HepG2 (cell line): ENCODE measurements around the gene IFRD1. TPM values are rescaled to one million over a fixed set of nuclear protein-coding genes. Genes with fewer than 3 reads are reported as not detected.

Source experiments
- ATAC-seq: fragments of 200-7000 bp; cut with Tn5 transposase; 3 replicates; pipeline ENCODE4 v1.9.1; 2020; ENCODE audit warnings: mild to moderate bottlenecking, moderate library complexity
- BruUV-seq: library from RNA; stranded (reverse); fragments of 400-500 nt; replicated peaks from 2 replicates; lab custom pipeline; 2021; lab: Mats Ljungman, UMichigan
- CTCF ChIA-PET: fragments of 300-600 bp; formaldehyde crosslinking; extraction: SDS; loops from one replicate; lab custom pipeline; 2021; ENCODE audit warnings: low total read pairs, inconsistent platforms, low intra/inter-chr PET ratio; lab: Yijun Ruan, JAX
- POLR2A ChIA-PET: fragments of 350-600 bp; sonication (Branson Sonifier 250); formaldehyde crosslinking; loops from one replicate; lab custom pipeline; 2020; ENCODE audit warnings: antibody characterized with exemption, inconsistent platforms; lab: Yijun Ruan, JAX
- DNase-seq: peaks from one replicate; pipeline ENCODE4 v3.0.0-alpha.2; 2015; ENCODE audit warnings: low spot score
- FAIRE-seq: peaks from 3 replicates; lab custom pipeline; 2011; peaks lifted over from hg19 to GRCh38; lab: Jason Lieb, UNC
- H2AFZ ChIP-seq: one replicate; pipeline ENCODE4 v1.6.1; 2011; ENCODE audit warnings: low read length, inconsistent platforms
- H3K27ac ChIP-seq: fragments of 300-600 bp; 3 replicates; pipeline ENCODE4 v1.8.0; 2011; ENCODE audit warnings: mixed run types, mild to moderate bottlenecking, mixed read lengths, low read length, inconsistent platforms; ENCODE audit not compliant: insufficient read depth; ENCODE audit errors: extremely low read length
- H3K27me3 ChIP-seq, 2 experiments: fragments of 200-600 bp in 1 of 2; 2 replicates in 1 of 2; 3 replicates in 1 of 2; pipeline versions ENCODE4 v1.6.0 to v1.8.0; 2011; ENCODE audit warnings: low read length in 2 of 2, mild to moderate bottlenecking in 2 of 2, moderate library complexity in 2 of 2, inconsistent platforms in 1 of 2; ENCODE audit not compliant: insufficient read depth in 2 of 2, control insufficient read depth in 1 of 2
- H3K36me3 ChIP-seq, 2 experiments: fragments of 200-600 bp in 1 of 2; replicated peaks in 1 of 2; 2 replicates in 1 of 2; 3 replicates in 1 of 2; pipeline versions ENCODE4 v1.5.1 to v1.8.0; 2011; ENCODE audit warnings: low read length in 2 of 2, inconsistent platforms in 1 of 2; ENCODE audit not compliant: insufficient read depth in 2 of 2, control insufficient read depth in 1 of 2
- H3K4me1 ChIP-seq: 2 replicates; pipeline ENCODE4 v1.5.1; 2012; ENCODE audit warnings: low read length, inconsistent platforms; ENCODE audit not compliant: insufficient read depth
- H3K4me2 ChIP-seq: 2 replicates; pipeline ENCODE4 v1.6.0; 2011; ENCODE audit warnings: low read depth, low read length, inconsistent platforms
- H3K4me3 ChIP-seq, 3 experiments: fragments of 200-600 bp in 1 of 3; sonication (generic), shearing (Covaris generic) in 1 of 3; replicated peaks in 1 of 3; 2 replicates each; pipeline ENCODE4 v1.5.1; 2011 to 2016; ENCODE audit warnings: low read length in 3 of 3, inconsistent platforms in 2 of 3, low read depth in 2 of 3, mild to moderate bottlenecking in 2 of 3, control low read depth in 1 of 3, mixed read lengths in 1 of 3; ENCODE audit not compliant: insufficient read depth in 1 of 3
- H3K79me2 ChIP-seq: one replicate; pipeline ENCODE4 v1.6.1; 2011; ENCODE audit warnings: low read length, inconsistent platforms; ENCODE audit not compliant: insufficient read depth
- H3K9ac ChIP-seq: 2 replicates; pipeline ENCODE4 v1.6.0; 2011; ENCODE audit warnings: mild to moderate bottlenecking, low read depth, low read length, inconsistent platforms; ENCODE audit not compliant: insufficient read depth
- H3K9me3 ChIP-seq: 2 replicates; pipeline ENCODE4 v1.5.1; 2012; ENCODE audit warnings: mild to moderate bottlenecking, low read length
- H4K20me1 ChIP-seq: 2 replicates; pipeline ENCODE4 v1.6.0; 2011; ENCODE audit warnings: inconsistent platforms, mild to moderate bottlenecking, low read length, moderate library complexity; ENCODE audit not compliant: insufficient read depth
- ARNT ChIP-seq: fragments of 450-650 bp; IDR thresholded peaks from 2 replicates; pipeline ENCODE4 v1.6.1; 2017
- NFRKB ChIP-seq: fragments of 450-650 bp; IDR thresholded peaks from 2 replicates; pipeline ENCODE4 v1.6.1; 2017
- TAF15 ChIP-seq: fragments of 200-400 bp; formaldehyde crosslinking; IDR thresholded peaks from one replicate; pipeline ENCODE4 v1.6.1; 2018; ENCODE audit warnings: mild to moderate bottlenecking, low read depth, low read length; ENCODE audit not compliant: poor library complexity, severe bottlenecking
- XRCC5 ChIP-seq: fragments of 200-400 bp; formaldehyde crosslinking; optimal IDR thresholded peaks from 2 replicates; pipeline ENCODE3; 2017; ENCODE audit warnings: mild to moderate bottlenecking, low read length
- ZKSCAN1 ChIP-seq: fragments of 150-350 bp; IDR thresholded peaks from 2 replicates; pipeline ENCODE4 v1.6.1; 2014; ENCODE audit warnings: low read length
- ZNF138 ChIP-seq: sonication (generic); formaldehyde crosslinking; IDR thresholded peaks from 2 replicates; pipeline ENCODE4 v1.5.0; 2020; ENCODE audit warnings: mild to moderate bottlenecking, low read depth, missing genetic modification reagents
- ZNF260 ChIP-seq: sonication (generic); formaldehyde crosslinking; IDR thresholded peaks from 2 replicates; pipeline ENCODE4 v1.4.0; 2020; ENCODE audit warnings: missing genetic modification reagents, low read depth, mild to moderate bottlenecking, borderline replicate concordance
- ZNF576 ChIP-seq: sonication (generic); formaldehyde crosslinking; IDR thresholded peaks from 2 replicates; pipeline ENCODE4 v1.4.0; 2020; ENCODE audit warnings: mild to moderate bottlenecking, missing genetic modification reagents
- WGBS: methylation state at CpG from one replicate; pipeline ENCODE4 v1.1.6; 2017; ENCODE audit warnings: low lambda C conversion rate; 5-methylcytosine and 5-hydroxymethylcytosine counted together
- in situ Hi-C: cut with HindIII; loops from 2 replicates; pipeline ENCODE4 v1.10.0; 2017; ENCODE audit warnings: low pct_unique_long_range_greater_than_20kb; ENCODE audit not compliant: extremely low pct_ligation_motif_present
- intact Hi-C: fragments of 100-400 bp; cut with micrococcal nuclease; formaldehyde crosslinking; loops from one replicate; pipeline ENCODE4 v1.10.0; 2022; ENCODE audit not compliant: unreplicated experiment
- polyA plus RNA-seq, 8 experiments: library from polyadenylated mRNA; depleted of rRNA in 3 of 8; stranded (reverse) in 7 of 8; unstranded in 1 of 8; fragments of >200 nt; fragmentation: Illumina TruSeq in 4 of 8; extraction: Trizol in 4 of 8; gene quantifications; 2 replicates each; pipeline versions ENCODE4 v1.2.1 to v1.2.3, GENCODE V29; 2011 to 2016; ENCODE audit warnings: low read depth in 4 of 8, missing spikeins in 1 of 8, mixed read lengths in 1 of 8; ENCODE audit not compliant: insufficient read depth in 1 of 8
- total RNA-seq, 5 experiments: library from RNA; depleted of rRNA; stranded (reverse); fragments of >200 nt; fragmentation: Illumina TruSeq; extraction: Trizol; gene quantifications; 2 replicates each; pipeline ENCODE4 v1.2.3, GENCODE V29; 2016; ENCODE audit warnings: low read depth in 1 of 5
- TF ChIP-seq, protein P1 (sequence below): sonication (generic); formaldehyde crosslinking; IDR thresholded peaks from 2 replicates; pipeline ENCODE4 v1.9.0; 2021; ENCODE audit warnings: missing genetic modification reagents, borderline replicate concordance
- TF ChIP-seq, protein P2 (sequence below): sonication (generic); formaldehyde crosslinking; IDR thresholded peaks from 2 replicates; pipeline ENCODE4 v1.4.0; 2020; ENCODE audit warnings: missing genetic modification reagents

Gene IFRD1
- total and polyA plus RNA-seq, 2 of the 13 experiments (the other 11 are each of a cell fraction or from before 2014, with no cell fraction given), result 50.9 to 55.5 TPM

- intact Hi-C loops, result loop anchor here (5.0 to 10.0 kb wide), 2 partner anchors 80 to 643 kb away; no protein-coding TSS in a partner anchor
- no peak overlapping the region for H3K4me2 ChIP-seq
- no peak for FAIRE-seq
- no peak for TF ChIP-seq ZNF138 (CRISPR knock-in tag)
- TF ChIP-seq, protein P1, sequence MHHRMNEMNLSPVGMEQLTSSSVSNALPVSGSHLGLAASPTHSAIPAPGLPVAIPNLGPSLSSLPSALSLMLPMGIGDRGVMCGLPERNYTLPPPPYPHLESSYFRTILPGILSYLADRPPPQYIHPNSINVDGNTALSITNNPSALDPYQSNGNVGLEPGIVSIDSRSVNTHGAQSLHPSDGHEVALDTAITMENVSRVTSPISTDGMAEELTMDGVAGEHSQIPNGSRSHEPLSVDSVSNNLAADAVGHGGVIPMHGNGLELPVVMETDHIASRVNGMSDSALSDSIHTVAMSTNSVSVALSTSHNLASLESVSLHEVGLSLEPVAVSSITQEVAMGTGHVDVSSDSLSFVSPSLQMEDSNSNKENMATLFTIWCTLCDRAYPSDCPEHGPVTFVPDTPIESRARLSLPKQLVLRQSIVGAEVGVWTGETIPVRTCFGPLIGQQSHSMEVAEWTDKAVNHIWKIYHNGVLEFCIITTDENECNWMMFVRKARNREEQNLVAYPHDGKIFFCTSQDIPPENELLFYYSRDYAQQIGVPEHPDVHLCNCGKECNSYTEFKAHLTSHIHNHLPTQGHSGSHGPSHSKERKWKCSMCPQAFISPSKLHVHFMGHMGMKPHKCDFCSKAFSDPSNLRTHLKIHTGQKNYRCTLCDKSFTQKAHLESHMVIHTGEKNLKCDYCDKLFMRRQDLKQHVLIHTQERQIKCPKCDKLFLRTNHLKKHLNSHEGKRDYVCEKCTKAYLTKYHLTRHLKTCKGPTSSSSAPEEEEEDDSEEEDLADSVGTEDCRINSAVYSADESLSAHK (CRISPR knock-in tag), result no peak
- H3K4me1 ChIP-seq, result peaks cover 7% of the 10 kb centered on the region; the same call in 1 of the 2 replicates
- H3K9me3 ChIP-seq, result no peaks in the 10 kb centered on the region
- peaks cover 0 to 6% of the 10 kb centered on the region in 2 experiments; a peak in 3 of 5 replicates for H3K27me3 ChIP-seq
- 3% methylated on average over 2 of the region's 2 CpGs for WGBS
- no peaks in the 10 kb centered on the region for H3K36me3 ChIP-seq
- no TSS peak for BruUV-seq
- no peaks in the 10 kb centered on the region for H4K20me1 ChIP-seq
- in situ Hi-C loops, result loop anchor here (10.0 kb wide), 1 partner anchor 753 kb away; no protein-coding TSS in a partner anchor
- H3K4me3 ChIP-seq, result no peak overlapping the region
- no peak for ATAC-seq
- ChIA-PET CTCF (no interaction called here), POLR2A (no interaction called here)
- H3K79me2 ChIP-seq, result no peaks in the 10 kb centered on the region
- H2AFZ ChIP-seq, result no peak overlapping the region
- DNase-seq, result no peak
- H3K9ac ChIP-seq, result no peak overlapping the region
- H3K27ac ChIP-seq, result no peak overlapping the region
These were observed 47.2 kb downstream of the IFRD1 start for GRCh38 chr7:112497481-112497880.

DNA sequence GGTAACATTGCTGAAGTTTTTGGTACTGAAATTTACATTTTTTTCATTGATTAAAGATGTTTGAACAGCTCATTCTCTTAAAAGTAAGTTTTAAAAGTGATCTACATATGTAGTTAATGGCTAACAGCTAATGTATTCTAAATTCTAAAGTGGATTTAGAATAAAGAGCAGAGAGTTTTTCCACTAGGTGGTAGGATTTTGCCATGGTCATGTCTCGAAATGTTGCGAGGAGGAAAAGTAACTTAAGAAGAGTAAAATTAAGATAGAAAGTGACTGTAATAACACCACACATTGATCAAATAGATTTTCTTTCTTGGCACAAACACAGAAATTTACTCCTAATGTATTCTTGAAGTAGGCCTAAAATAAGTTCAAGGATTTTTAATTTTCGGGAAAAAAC lies 50.4 kb downstream of the IFRD1 start:
- no peak for DNase-seq
- no peak overlapping the region for H3K27ac ChIP-seq
- in situ Hi-C loops (no loop called here), intact Hi-C loops (no loop called here)
- no peak overlapping the region for H2AFZ ChIP-seq
- H3K9ac ChIP-seq, result no peak overlapping the region
- no peaks in the 10 kb centered on the region for H3K79me2 ChIP-seq
- H3K27me3 ChIP-seq, result peaks cover 1 to 10% of the 10 kb centered on the region in 2 experiments; a peak in 3 of 5 replicates
- BruUV-seq, result no TSS peak
- H3K4me3 ChIP-seq, result no peak overlapping the region
- H3K36me3 ChIP-seq, result no peaks in the 10 kb centered on the region
- ChIA-PET POLR2A (no interaction called here), CTCF (no interaction called here)
- FAIRE-seq, result no peak
- no peaks in the 10 kb centered on the region for H4K20me1 ChIP-seq
- no peak for ATAC-seq
- no peak overlapping the region for H3K4me2 ChIP-seq
- H3K4me1 ChIP-seq, result peaks cover 8% of the 10 kb centered on the region
- 27% methylated on average over 3 of the region's 3 CpGs for WGBS
- H3K9me3 ChIP-seq, result no peaks in the 10 kb centered on the region
- TF ChIP-seq XRCC5, result no peak
- TF ChIP-seq ZNF576 (CRISPR knock-in tag), result no peak
- no peak for TF ChIP-seq ZNF260 (CRISPR knock-in tag)
- TF ChIP-seq ZKSCAN1, result no peak
- TF ChIP-seq, protein P2, sequence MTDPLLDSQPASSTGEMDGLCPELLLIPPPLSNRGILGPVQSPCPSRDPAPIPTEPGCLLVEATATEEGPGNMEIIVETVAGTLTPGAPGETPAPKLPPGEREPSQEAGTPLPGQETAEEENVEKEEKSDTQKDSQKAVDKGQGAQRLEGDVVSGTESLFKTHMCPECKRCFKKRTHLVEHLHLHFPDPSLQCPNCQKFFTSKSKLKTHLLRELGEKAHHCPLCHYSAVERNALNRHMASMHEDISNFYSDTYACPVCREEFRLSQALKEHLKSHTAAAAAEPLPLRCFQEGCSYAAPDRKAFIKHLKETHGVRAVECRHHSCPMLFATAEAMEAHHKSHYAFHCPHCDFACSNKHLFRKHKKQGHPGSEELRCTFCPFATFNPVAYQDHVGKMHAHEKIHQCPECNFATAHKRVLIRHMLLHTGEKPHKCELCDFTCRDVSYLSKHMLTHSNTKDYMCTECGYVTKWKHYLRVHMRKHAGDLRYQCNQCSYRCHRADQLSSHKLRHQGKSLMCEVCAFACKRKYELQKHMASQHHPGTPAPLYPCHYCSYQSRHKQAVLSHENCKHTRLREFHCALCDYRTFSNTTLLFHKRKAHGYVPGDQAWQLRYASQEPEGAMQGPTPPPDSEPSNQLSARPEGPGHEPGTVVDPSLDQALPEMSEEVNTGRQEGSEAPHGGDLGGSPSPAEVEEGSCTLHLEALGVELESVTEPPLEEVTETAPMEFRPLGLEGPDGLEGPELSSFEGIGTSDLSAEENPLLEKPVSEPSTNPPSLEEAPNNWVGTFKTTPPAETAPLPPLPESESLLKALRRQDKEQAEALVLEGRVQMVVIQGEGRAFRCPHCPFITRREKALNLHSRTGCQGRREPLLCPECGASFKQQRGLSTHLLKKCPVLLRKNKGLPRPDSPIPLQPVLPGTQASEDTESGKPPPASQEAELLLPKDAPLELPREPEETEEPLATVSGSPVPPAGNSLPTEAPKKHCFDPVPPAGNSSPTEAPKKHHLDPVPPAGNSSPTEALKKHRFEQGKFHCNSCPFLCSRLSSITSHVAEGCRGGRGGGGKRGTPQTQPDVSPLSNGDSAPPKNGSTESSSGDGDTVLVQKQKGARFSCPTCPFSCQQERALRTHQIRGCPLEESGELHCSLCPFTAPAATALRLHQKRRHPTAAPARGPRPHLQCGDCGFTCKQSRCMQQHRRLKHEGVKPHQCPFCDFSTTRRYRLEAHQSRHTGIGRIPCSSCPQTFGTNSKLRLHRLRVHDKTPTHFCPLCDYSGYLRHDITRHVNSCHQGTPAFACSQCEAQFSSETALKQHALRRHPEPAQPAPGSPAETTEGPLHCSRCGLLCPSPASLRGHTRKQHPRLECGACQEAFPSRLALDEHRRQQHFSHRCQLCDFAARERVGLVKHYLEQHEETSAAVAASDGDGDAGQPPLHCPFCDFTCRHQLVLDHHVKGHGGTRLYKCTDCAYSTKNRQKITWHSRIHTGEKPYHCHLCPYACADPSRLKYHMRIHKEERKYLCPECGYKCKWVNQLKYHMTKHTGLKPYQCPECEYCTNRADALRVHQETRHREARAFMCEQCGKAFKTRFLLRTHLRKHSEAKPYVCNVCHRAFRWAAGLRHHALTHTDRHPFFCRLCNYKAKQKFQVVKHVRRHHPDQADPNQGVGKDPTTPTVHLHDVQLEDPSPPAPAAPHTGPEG (CRISPR knock-in tag), result no peak
- no peak for TF ChIP-seq NFRKB
- TF ChIP-seq ARNT, result no peak
- TF ChIP-seq TAF15, result no peak
